ENCODE measurements around the gene TSKS. TPM values are rescaled to one million over a fixed set of nuclear protein-coding genes. Genes with fewer than 3 reads are reported as not detected.

The TSKS gene
- total and polyA plus RNA-seq, 2 of the 13 experiments (the other 11 are each of a cell fraction or from before 2014, with no cell fraction given) = 0.03 TPM; not detected in 1

- Histone ChIP-seq H3K4me2 (ENCODE audit: low read depth, low read length) (no peak overlapping the region), H3K9me3 (ENCODE audit: low read length) (no peaks in the 10 kb centered on the region), H3K36me3 (replicated peaks in 1 of 2; ENCODE audit: control insufficient read depth in 1 of 2, insufficient read depth in 2 of 2, low read length in 2 of 2) (peaks cover 21 to 52% of the 10 kb centered on the region in 2 experiments; a peak in 4 of 5 replicates), H3K4me1 (ENCODE audit: insufficient read depth, low read length) (no peaks in the 10 kb centered on the region), H3K79me2 (ENCODE audit: insufficient read depth, low read length) (no peaks in the 10 kb centered on the region), H3K4me3 (replicated peaks in 1 of 3; ENCODE audit: insufficient read depth in 1 of 3, low read depth in 2 of 3, low read length in 3 of 3) (no peak overlapping the region), H4K20me1 (ENCODE audit: insufficient read depth, low read length) (no peaks in the 10 kb centered on the region), H2AFZ (ENCODE audit: low read length) (no peak overlapping the region), H3K9ac (ENCODE audit: insufficient read depth, low read depth, low read length) (no peak overlapping the region), H3K27me3 (ENCODE audit: control insufficient read depth in 1 of 2, insufficient read depth in 2 of 2, low read length in 2 of 2) (no peaks in the 10 kb centered on the region), H3K27ac (ENCODE audit: extremely low read length, insufficient read depth, low read length) (no peak overlapping the region)
- FAIRE-seq (no peak), ATAC-seq (no peak), DNase-seq (ENCODE audit: low spot score) (no peak)
- intact Hi-C loops (cut with micrococcal nuclease; ENCODE audit: unreplicated experiment) (no loop called here), in situ Hi-C loops (cut with HindIII; ENCODE audit: extremely low pct_ligation_motif_present, low pct_unique_long_range_greater_than_20kb) (no loop called here)
- POLR2A ChIA-PET = no interaction called here
- CTCF ChIA-PET (ENCODE audit: low intra/inter-chr PET ratio, low total read pairs) = no interaction called here
- BruUV-seq (replicated peaks) = no TSS peak
- WGBS (ENCODE audit: low lambda C conversion rate) = 95% methylated on average over 8 of the region's 26 CpGs
- TF ChIP-seq ZNF331 (CRISPR knock-in tag; IDR thresholded peaks at IDR 0.05) = no peak
- TF ChIP-seq ZNF512 (CRISPR knock-in tag; IDR thresholded peaks at IDR 0.05) = no peak
- no peak for TF ChIP-seq ZNF776 (CRISPR knock-in tag; IDR thresholded peaks at IDR 0.05)
- no peak for TF ChIP-seq MLXIP (CRISPR knock-in tag; IDR thresholded peaks at IDR 0.05; ENCODE audit: borderline replicate concordance)
- no peak for TF ChIP-seq ZNF501 (CRISPR knock-in tag; IDR thresholded peaks at IDR 0.05)
- no peak for TF ChIP-seq ZNF605 (CRISPR knock-in tag; IDR thresholded peaks at IDR 0.05)
- TF ChIP-seq BRD4 (CRISPR knock-in tag; IDR thresholded peaks at IDR 0.05) = no peak
- TF ChIP-seq ZHX1 (CRISPR knock-in tag; IDR thresholded peaks at IDR 0.05; ENCODE audit: low read depth) = no peak
- TF ChIP-seq ZBTB42 (CRISPR knock-in tag; IDR thresholded peaks at IDR 0.05) = no peak
- TF ChIP-seq PAWR (CRISPR knock-in tag; IDR thresholded peaks at IDR 0.05; ENCODE audit: borderline replicate concordance) = no peak
- no peak for TF ChIP-seq PTBP1 (IDR thresholded peaks at IDR 0.05; ENCODE audit: low read depth, low read length, poor library complexity, severe bottlenecking)
- no peak for TF ChIP-seq DZIP1 (CRISPR knock-in tag; IDR thresholded peaks at IDR 0.05)
- TF ChIP-seq ATM (IDR thresholded peaks at IDR 0.05; ENCODE audit: borderline replicate concordance) = no peak
- TF ChIP-seq KDM4B (CRISPR knock-in tag; IDR thresholded peaks at IDR 0.05) = no peak
- TF ChIP-seq ZNF746 (CRISPR knock-in tag; IDR thresholded peaks at IDR 0.05) = no peak
These were observed 28.8 kb upstream of the TSKS start for GRCh38 chr19:49791776-49792445.
